RPMI8226 (cell line): ENCODE data around the gene TMEM31.
"Not testable (repeated sequence)": the region's sequence is repeated elsewhere in the genome, so short reads cannot be mapped to it uniquely, and the experiment has no call there.

Experiments
- DNase-seq: peaks from one replicate; pipeline ENCODE4 v3.0.0-alpha.2; 2015

TMEM31 gene

DNA sequence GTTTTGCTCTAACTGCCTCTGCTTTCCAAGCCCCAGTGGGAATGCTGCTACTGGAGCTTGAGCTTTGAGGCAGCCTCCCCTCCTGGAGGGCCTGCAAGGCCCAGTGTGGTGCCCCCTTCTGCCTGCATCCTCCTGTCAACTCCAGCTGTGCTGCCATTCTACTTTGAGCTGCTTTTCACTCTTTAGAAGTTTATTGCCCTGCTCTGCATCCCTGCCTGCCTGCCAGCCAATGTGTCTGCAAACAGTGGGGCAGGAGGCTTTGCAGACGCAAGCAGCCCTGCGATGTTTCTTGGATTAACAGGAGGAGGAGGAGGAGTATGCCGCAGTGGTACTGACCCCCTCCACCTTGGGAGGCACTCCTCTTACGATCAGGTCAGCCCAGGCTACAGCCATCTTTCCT, 16.4 kb downstream of the TMEM31 start:
- DNase-seq = no peak

GRCh38 chrX:103729015-103729414, 18.3 kb downstream of the TMEM31 start:
- DNase-seq = no peak

DNA sequence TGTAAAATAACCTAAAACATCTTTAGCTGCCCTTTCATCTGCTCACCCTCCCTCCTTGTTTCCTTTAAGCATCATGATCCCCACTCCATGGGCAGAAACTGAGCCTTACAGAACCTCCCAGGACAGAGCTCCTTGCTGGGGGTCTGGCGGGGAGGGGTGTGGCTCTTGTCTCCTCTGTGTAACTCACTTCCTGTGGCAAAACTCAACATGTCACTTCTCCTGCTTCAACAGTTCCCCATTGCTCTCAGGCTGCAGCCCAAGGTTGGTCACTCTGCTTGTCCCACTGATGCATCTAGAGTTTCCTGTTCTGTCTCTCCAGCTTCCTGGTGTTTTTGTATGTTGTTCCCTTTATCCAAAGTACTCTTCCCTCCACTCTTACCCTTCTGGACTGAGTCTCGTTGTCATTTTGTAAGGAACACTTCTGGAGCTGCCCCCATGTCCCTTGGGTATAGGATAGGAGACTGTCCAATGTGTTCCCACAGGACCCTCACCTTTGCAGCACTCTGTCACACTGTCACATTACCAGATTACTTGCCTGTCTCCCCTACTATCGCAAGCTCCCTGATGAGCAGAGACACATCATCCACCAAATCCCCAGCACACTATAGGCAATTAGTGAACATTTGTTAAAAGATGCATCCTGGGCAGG, 19.6 kb downstream of the TMEM31 start:
- no peak for DNase-seq

- no peak for DNase-seq
Measured at GRCh38 chrX:103730796-103731493, 20.2 kb downstream of the TMEM31 start.

GRCh38 chrX:103733017-103733416, 22.3 kb downstream of the TMEM31 start:
- no peak for DNase-seq

DNA sequence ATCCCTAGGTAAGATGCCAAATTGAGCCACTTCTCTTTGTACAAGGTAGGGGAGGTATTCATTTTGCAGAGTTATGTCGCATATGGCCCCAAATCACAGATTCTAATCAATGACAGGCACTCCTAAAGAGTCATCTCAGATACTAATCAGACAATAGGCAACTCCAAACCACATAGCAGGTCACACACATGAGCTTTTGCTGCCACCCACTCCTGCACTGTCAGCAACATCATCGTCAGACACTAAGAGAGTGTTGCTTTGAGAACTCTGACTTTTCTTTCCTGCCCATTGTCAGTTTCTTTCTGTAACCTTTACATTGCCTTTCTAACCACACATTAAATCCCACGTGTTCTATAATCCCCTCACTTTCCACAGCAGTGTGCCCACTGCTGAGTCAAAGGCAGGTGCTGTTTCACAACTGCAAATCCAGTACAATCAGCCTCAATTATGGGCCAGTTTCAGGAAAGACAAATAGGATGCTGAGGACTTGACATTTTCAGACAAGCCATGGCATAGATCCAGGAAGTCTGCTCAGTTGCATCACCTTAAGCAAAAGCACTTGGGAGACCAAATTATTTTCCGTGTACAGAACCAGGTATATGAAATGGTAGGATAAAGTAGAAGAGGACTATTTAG, 23.5 kb downstream of the TMEM31 start:
- DNase-seq = peak; percentile 50

DNA sequence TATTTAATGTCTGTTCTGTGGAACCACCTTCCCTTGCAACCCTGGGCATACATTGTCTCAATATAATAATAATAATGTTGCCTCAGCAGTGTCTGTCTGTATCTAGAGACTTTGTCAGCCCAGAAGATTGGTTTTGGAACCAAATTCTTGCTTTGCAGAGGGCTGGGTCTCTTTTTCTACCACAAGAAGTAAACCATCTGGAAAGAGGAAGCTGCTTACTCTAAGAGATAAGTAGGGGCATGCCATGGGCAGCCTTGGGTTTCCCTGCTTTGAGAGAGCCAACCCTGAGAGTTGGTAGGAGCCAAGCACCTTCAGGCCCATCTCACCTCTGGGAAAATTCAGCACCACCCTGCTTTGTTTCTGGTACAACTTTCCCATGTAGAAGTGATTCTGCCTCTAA, 27.0 kb downstream of the TMEM31 start:
- DNase-seq = no peak

- DNase-seq = no peak
Measured at GRCh38 chrX:103739421-103739820, 28.7 kb downstream of the TMEM31 start.

GRCh38 chrX:103741879-103742278, 31.2 kb downstream of the TMEM31 start:
- no peak for DNase-seq

DNA sequence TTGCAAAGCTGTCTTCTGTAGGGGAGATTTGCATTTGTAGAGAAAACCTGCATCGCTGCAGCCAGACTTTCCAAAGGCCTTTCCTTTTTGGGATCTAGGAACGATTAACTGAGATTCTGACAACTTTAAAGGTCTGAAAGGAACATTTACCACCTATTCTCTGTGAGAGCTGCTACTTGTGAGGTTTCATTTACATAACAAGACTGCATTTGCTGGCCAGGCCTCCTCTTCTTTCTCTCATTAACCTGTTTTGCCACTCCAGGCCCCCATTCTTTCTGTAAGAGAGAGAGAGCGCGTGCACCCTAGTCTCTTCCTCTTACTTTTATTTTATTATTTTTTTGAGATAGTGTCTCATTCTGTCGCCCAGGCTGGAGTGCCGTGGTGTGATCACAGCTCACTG, 31.6 kb downstream of the TMEM31 start:
- DNase-seq = no peak

DNA sequence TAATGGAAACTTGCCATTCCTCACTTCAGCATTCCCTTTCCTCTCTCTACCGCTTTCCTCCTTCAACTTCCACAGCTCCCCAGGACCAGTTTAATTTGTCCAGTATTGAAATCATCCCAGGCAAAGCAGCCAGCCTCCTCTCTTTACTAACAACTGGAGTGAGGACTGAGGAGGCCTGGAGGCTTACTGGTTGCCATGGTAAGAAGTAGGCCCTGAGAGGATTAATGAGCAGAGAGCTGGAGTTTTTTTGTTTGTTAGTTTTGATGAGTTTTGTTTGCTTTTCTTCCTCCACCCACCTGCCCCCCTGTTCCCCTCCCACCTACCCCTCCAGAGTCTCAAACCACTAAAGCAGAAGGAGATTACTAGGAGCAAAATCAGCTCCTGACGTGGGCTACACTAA, 36.5 kb downstream of the TMEM31 start:
- DNase-seq = no peak

- no peak for DNase-seq
Measured at GRCh38 chrX:103754401-103754800, 43.7 kb downstream of the TMEM31 start.

GRCh38 chrX:103756736-103757135, 46.0 kb downstream of the TMEM31 start:
- DNase-seq = no peak

GRCh38 chrX:103758555-103758954, 47.8 kb downstream of the TMEM31 start:
- DNase-seq = no peak

DNA sequence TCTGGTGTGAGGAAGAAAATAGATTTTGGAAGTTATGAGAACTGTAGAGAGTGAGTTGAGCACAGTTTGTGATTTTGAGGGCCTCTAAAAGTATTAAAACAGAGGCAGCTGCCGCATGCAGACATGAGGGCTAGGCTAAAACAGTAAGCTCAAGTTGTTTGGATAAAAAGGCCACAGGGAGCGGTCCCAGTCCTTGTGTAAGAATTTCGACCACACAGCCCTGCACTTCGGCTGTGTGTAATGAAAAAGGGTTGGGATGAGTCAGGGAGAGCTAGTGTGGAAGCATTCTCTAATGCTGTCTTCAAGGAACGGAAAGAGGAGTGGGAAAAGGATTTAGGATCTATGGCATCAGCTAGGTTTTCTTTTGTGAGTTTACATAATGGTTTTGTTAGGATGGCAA, 52.8 kb downstream of the TMEM31 start:
- not testable (repeated sequence) for DNase-seq
